AG20443 (cell line): Measurements from ENCODE around the gene RLIM.
A peak's percentile ranks its signal among the peaks of the same experiment; 100 is the strongest.
"Not testable (repeated sequence)": the region's sequence is repeated elsewhere in the genome, so short reads cannot be mapped to it uniquely, and the experiment has no call there.

Experiments
- DNase-seq: peaks from one replicate; pipeline ENCODE4 v3.0.0; 2012; ENCODE audit warnings: low spot score, mixed read lengths

The RLIM gene, protein sequence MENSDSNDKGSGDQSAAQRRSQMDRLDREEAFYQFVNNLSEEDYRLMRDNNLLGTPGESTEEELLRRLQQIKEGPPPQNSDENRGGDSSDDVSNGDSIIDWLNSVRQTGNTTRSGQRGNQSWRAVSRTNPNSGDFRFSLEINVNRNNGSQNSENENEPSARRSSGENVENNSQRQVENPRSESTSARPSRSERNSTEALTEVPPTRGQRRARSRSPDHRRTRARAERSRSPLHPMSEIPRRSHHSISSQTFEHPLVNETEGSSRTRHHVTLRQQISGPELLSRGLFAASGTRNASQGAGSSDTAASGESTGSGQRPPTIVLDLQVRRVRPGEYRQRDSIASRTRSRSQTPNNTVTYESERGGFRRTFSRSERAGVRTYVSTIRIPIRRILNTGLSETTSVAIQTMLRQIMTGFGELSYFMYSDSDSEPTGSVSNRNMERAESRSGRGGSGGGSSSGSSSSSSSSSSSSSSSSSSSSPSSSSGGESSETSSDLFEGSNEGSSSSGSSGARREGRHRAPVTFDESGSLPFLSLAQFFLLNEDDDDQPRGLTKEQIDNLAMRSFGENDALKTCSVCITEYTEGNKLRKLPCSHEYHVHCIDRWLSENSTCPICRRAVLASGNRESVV

DNA sequence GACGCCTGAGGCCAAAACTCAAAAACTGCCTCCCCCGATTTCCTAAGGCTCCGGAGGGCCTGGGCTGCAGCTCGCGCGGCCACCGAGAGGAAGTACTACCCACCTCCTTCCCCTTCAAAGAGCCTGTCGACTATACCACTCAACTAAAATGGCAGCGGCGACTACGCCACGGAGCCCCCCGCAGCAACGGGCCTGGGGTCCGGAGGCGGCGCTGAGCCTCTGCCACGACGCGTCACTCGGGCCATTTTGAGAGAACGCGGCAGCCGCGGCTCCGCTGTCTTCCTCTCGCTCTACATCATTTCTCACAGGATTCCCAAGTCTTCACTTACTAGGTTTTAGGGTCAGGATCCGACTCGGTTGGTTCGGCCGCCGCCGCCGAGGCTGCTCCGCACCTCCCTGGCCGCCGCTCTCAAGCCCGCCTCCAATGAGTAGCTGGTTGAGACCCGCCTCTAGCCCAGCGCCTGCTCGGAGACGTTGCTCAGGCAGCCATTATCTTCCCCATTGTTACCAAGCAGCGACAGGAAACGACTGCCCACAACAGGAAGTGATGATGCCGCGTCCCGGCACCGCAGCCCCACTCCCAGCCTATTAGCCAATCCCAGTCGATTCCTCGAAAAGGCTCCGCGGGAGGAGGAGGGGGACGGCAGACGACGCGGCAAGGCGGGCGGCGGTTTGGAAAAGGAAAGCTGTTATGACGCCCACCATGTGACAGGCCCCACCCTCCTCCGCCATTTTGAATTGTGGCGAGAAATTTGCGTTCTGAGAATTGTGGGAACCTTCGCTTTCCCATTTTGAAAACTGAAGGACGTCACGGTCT, at the start of gene RLIM:
TSS of gene RLIM (minus strand) at position 532 of the 817 bp plus-strand sequence. CDS start 18,647 bp downstream, outside the sequence.
- DNase-seq, result peak; percentile 93

DNA sequence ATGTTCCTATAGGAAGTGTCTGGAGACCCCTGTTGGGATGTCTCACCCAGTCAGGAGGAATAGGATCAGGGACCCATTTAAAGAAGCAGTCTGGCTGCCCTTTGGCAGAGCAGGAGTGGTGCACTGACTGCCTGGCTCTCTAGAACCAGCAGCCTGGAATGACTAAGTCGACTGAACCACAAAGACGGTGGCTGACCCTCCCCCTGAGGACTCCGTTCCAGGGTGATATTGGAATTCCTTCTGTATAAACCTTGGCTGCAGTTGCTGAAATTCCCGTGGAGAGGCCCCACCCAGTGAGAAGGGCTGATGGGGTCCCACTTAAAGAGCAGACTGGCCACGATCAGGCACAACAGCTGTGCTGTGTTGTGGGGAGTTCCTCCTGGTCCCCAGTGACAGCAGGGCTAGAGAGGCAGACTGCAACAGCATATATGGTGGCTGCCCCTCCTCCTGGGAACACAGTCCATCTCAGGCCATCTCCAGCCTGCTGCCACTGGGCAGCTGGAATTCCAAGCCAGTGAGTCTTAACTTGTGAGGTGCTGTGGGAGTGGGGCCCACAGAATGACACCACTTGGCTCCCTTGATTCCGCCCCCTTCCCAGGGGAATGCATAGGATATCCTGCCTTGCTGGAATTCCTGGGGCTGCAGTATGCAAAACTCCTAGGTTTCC, 41.8 kb upstream of the RLIM start:
- peak; percentile 9 for DNase-seq

DNA sequence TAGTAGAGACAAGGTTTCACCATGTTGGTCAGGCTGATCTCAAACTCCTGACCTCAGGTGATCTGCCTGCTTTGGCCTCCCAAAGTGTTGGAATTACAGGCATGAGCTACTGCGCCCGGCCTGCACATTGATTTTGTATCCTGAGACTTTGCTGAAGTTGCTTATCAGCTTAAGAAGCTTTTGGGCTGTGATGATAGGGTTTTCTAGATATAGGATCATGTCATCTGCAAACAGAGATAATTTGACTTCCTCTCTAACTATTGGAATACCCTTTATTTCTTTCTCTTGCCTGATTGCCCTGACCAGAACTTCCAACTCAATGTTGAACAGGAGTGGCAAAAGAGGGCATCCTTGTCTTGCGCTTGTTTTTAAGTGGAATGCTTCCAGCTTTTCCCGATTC, 40.5 kb upstream of the RLIM start:
- not testable (repeated sequence) for DNase-seq

DNA sequence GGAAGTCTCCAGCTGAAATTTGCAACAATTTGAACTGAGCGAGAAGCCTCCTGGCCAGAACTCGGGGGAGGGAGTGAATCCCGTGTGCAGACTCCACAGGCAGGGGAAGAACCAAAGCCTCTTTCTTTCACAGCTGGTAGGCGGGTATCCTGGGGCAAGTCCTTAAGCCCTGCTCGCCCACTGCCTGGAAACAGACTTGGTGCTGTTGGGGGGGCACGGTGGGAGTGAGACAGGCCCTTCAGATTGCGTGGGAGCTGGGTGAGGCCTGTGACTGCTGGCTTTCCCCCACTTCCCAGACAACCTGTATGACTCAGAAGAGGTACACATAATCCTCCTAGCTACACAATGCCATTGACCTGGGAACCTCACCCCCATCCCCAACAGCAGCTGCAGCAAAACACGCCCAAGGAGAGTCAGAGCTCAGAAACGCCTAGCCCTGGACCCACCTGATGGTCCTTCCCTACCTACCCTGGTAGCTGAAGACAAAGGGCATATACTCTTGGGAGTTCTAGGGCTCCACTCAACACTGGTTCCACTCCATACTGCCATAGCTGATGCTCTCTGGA, 22.4 kb upstream of the RLIM start:
- no peak for DNase-seq

DNA sequence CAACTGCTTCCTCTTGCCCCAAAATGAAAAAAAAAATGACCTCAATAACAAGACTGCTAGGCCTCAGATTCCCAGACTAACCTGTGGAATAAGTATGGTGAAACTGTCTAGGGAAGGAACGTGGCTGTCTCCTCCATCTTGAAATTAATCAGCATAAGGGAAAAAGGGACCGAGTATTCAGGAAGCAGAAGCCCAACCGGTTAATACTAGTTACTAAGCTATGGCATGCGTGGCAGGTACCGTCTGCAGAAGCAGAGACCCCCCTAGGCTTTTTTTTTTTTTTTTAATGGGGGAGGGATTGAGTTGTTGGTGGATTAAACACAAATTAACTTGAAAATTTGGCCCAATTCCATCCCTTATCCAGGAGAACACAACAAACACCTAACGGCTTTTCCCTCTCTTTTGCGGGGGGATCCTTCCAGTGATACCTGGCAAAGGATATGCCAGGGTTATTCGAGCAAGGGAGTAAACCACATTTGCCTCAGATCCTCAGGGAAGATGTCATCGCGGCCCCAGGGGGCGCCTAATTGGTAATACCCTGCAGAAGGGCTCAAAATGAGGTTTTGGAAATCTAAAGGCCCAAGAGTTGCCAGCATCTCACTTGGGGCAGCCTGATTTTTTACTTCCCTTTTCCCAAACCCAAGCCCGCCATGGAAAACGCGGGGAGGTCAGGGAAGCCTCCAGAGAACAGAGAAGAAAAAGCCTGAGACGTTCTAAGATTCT, 893 bp downstream of the RLIM start:
- peak; percentile 20 for DNase-seq

DNA sequence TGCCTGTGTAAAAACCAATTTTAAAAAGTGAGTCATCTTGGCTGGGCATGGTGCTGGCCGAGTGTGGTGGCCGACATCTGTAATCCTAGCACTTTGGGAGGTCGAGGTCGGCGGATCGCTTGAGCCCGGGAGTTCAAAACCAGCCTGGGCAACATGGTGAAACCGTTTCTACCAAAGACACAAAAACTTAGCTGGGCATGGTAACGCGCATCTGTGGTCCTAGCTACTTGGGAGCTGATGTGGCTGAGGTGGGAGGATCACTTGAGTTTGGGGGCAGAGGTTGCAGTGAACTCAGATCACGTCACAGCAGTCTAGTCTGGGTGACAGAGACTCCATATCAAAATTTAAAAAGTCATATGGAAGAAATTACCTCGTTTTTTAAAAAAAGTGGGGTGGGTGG, 7.6 kb downstream of the RLIM start:
- no peak for DNase-seq

DNA sequence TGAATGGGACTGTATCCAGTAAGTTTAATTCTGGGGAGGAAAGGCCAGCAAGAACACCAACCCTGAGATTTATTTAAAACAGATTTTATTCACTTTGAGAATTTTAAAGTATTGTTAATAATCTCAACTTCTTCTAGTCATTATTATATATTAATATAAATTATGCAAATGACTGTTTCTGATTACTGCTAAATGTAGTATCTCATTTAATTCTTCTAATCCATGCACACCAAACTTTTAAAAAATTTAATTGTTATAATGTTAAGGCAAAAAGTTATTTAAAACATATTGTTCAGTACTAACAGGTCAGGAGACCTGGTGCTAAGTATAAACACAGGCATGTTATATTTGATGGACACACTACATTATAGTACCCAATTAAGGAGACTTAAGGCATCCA, 8.1 kb downstream of the RLIM start:
- DNase-seq, result no peak

DNA sequence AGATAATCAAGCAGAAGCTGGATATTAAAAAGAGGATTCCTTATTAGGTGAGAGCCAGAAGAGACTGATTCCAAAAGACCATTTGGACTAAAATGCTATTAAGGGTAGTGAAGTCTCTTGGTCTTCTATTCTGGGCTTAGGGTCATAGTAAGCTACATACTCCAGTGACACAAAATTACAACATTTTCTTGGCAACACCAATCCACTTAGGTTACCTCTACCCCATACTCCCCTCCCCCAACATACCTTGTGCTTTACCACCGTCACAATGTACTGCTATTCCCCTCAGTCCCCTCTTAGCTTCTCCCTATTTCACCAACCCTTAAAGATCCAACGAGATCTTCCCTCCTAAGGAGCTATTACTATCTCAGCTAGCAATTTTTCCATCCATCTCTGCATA, 11.4 kb downstream of the RLIM start:
- DNase-seq, result no peak

DNA sequence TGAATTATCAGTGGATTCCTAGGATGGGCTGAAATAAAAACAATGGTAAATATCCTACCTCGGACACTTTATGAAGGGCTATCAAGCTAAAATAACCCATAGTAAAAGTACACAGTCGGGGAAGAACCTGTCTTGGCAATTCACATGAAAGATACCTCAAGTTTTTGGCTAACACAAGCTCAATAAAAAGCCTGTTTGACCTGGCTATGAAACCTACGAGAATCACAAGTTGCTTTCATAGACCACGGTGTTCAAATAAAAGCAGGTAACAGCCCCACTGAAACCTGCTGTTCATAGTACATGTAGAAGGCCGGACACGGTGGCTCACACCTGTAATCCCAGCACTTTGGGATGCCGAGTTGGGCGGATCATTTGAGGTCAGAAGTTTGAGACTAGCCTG, 12.3 kb downstream of the RLIM start:
- no peak for DNase-seq

DNA sequence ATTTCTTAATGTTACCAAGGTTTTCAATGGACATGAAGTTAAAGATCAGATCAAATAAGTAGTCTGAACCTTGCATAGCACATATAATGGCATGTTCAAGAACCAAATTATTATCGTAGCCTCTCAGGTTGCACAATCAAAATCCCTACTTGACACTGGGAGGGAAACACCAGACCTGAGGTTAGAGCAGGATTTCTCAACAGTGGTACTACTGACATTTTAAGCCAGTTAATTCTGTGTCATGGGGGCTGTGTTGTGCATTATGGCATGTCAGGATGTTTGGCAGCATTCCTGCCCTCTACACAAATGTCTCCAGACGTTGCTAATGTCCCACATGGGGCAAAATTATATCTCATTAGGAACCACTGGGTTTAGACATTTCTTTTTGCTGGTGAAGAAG, 20.8 kb downstream of the RLIM start:
- DNase-seq, result no peak

DNA sequence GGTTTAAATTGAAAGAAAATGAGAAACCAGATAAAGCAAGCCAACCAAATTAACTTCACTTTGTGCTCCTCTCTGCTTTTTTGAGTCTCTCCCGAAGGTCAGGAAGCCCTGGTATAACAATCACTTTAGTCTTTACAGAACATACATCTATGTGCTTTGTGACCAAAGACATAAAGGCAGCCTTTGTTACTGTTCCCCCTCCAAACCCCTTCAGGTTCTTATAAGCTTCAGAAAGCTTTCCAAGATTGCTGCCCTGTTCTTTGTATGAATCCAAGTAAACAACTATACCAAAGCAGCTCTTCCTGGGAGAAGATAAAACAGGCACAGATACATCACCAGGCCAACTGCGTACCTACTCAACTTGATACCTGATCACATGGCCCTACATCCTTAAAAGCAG, 28.7 kb downstream of the RLIM start:
- DNase-seq, result no peak

DNA sequence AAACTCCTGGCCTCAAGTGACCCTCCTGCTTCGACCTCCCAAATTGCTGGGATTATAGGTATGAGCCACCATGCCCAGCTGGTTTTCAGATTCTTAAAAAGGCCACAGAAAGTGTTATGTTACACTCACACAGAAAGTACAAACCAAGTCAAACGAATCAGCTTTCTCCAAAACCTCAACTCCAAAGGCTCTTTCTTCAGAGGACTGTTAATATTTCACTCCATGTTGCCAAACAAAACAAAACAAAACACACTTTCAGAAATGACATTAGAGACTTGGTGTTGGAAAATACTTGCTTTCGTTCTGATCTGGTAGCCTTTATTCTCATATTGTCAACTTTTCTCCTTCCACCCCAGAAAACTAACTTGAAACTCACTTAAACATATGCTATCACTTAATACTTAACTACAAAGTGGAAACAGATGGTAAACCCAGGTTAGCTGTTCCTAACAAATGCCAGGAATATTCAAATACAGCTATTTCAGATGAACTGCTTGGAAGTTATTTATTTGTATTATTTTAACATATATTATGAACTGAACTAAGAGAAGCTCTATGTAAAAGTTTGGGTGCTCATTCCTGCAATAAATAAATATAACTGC, 34.7 kb downstream of the RLIM start:
- DNase-seq, result peak; percentile 8

DNA sequence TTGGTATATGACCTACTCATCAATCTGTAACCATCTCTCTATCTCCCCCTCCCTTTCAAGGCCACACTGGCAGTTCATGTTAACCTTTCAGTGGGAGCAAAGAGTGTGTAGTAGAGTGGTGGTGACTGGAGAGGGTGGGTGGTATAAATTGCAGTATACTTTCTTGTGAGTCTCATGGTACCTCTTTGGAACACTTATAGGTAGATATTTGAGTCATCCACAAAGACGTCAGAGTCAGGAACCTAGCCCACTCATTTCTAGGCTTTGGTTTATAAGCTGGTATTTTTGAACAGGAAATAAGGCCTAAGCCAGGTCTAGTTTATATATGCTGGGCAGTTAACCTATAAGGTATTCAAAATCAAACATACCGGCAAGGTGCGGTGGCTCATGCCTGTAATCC, 36.3 kb downstream of the RLIM start:
- DNase-seq, result no peak

DNA sequence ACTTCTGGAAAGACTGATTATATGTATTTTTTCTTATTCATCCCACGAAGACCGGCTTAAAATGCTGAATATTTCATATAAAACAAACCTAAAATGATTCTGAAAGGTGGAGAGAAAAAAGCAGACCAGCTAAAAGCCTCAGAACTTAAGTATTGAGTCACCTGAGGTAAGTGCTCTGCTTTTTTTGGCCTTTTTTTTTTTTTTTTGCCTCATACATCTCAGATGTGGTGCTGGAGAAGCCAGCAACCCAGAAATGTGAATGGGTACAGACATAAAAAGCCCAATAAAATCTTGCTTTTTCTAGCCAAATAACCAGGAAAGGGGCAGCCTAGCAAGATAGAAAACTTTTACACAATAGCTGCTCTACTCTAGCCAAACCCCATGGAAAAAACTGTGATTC, 57.0 kb downstream of the RLIM start:
- no peak for DNase-seq

DNA sequence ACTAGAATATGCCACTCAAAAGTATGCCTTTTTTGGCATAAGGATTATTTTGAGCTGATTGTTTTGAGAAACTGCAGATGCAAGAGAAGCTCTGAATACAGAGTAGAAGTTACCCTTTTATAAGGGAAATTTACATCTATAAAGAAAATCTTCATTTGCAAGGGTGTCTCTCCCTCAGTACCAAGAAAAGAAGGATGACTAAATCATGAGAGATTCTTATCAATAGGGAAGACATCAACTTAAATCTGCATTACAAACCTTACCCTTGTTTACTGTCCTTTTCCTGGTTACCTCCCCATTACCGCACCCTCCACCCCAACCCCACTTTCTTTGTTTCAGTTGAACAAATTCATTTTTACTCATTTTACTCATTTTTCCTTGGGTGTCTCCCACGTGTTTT, 62.5 kb downstream of the RLIM start:
- no peak for DNase-seq

DNA sequence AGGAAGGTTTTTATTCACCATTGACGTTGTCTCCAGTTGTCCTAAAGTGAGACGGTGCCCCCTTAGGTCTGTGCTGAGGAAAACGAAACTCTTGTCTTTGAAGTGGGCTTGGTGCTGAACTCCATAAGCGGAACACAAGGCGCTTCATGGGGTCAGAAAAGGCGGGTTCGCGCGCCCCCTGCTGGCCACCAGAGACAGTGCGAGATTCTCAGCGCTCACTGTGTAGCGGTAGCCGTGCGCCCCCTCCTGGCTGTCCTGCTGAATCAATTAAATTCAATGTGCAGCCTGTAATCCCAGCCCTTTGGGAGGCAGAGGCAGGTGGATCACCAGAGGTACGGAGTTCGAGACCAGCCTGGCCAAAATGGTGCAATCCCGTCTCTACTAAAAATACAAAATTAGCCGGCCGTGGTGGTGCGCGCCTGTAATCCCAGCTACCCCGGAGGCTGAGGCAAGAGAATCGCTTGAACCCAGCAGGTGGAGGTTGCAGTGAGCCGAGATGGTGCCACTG, 64.1 kb downstream of the RLIM start:
- peak; percentile 64 for DNase-seq

DNA sequence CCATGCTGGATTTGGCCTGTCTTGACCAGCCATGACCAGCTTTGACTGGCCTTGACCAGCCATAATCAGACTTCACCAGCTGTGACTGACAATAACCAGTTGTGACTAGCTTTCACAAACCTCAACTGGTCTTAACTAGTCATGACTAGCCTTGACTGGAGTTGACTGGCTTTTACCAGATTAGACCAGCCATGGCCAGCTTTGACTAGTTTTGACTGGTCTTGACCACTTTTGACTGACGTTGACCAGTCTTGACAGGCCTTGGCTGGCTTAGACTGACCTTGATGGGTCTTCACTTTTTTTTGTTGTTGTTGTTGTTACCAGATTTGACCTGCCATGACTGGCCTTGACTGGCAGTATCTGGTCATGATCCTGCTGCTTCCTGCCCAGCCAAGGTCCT, 67.4 kb downstream of the RLIM start:
- no peak for DNase-seq

DNA sequence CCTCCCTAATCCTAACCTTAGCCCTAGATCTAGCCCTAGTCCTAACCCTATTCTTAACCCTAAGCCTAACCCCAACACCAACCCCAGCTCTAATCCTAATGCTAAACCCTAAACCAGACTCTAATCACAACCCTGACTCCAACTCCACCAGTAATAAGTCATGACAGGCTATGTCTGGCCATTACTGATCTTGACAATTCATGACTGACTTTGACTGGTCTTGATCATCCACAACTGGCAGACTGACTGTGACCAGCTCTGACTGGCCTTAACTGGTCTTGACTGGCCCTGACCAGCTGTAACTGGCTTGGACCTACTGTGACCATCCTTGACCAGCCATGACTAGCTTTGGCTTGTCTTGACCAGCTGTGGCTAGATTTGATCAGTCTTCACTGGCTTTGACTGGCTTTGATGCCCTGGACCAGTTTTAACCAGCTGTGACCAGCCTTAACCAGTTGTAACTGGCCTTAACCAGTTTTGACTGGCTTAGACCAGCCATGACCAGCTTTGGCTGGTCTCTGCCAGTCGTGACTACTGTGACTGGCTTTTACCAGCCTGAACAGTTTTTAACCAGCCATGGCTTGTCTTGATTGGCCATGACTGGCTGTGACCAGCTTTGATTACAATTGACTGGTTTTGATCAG, 68.4 kb downstream of the RLIM start:
- DNase-seq, result no peak

DNA sequence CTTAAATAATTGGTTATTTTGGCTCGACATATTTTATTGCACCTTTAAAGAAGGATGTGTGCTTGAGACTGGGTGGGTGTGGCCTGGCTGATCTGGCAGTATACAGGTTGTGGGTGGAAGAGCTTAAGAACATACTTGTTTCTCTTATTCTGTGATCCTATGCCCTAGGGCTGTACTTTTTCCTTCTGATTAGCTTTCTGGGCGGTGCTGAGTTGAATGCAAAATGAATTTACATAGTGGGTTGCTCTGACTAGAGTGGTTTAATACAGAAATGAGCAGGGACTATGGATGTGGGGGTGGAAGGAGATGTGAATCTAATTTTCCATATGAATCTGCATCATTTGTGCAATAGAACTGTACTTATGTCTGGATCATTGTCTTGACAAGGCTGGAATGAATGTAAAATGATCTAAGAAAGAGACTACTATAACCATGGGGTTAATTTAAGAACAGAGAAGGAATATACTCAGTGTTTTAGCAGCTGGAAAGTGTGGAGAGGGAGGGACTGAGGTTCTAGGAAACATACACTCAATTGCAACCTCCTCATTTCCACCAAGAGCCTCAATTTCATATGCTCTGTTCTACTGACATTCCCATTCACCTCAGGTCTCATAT, 73.7 kb downstream of the RLIM start:
- DNase-seq, result no peak
